GM21528 (cell line): Measurements from ENCODE around the gene DBT.
"Not testable (repeated sequence)": the region's sequence is repeated elsewhere in the genome, so short reads cannot be mapped to it uniquely, and the experiment has no call there.

Experiments
- ATAC-seq: cut with Tn5 transposase; IDR thresholded peaks from one replicate; pipeline ENCODE4 v1.9.1; 2021; ENCODE audit warnings: mild to moderate bottlenecking, moderate library complexity; ENCODE audit not compliant: unreplicated experiment, low FRiP score

The DBT gene

DNA sequence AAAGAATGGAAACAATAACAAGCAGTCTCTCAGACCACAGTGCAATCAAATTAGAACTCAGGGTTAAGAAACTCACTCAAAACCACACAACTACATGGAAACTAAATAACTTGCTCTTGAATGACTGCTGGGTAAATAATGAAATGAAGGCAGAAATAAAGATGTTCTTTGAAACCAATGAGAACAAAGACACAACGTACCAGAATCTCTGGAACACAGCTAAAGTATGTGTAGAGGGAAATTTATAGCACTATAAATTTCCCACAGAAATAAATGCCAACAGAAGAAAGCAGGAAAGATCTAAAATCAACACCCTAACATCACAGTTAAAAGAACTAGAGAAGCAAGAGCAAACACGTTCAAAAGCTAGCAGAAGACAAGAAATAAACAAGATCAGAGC lies 46.9 kb downstream of the DBT start:
- ATAC-seq: not testable (repeated sequence)

GRCh38 chr1:100200060-100200459 lies 49.6 kb downstream of the DBT start:
- not testable (repeated sequence) for ATAC-seq

- ATAC-seq: no peak
These were observed 51.0 kb downstream of the DBT start for GRCh38 chr1:100198596-100198995.

- ATAC-seq: no peak
These were observed 61.0 kb downstream of the DBT start for GRCh38 chr1:100188617-100189016.

DNA sequence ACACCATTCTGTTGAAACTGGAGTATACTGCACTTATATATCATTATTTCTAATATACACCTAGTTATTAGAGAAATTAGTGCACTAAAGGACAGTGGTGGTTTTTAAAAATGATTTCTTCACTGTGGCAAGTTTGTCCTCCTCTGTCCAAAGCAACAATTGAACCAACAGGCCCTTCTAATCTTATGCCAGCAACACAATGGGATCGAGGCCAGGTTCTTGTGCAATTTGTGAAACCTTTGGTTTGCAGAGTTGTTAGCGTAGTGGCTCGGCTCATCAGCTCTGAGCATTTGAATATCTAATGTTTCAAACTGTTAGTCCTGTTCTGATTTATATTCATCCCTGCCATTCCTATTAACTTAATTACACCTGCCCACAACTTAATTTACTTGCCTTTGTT lies 61.7 kb downstream of the DBT start:
- no peak for ATAC-seq

DNA sequence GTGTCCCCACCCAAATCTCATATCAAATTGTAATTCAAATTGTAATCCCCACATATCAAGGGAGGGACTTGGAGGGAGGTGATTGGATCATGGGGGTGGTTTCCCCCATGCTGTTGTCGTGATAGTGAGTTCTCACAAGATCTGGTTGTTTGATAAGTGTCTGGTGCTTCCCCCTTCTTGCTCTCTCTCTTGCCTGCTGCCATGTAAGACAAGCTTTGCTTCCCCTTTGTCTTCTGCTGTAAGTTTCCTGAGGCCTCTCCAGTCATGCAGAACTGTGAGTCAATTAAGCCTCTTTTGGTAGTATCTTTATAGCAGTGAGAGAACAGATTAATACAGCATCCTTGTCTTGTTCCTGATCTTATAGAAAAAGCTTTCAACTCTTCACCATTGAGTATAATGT lies 65.1 kb downstream of the DBT start:
- no peak for ATAC-seq

- ATAC-seq: no peak
These were observed 66.3 kb downstream of the DBT start for GRCh38 chr1:100183370-100183769.

DNA sequence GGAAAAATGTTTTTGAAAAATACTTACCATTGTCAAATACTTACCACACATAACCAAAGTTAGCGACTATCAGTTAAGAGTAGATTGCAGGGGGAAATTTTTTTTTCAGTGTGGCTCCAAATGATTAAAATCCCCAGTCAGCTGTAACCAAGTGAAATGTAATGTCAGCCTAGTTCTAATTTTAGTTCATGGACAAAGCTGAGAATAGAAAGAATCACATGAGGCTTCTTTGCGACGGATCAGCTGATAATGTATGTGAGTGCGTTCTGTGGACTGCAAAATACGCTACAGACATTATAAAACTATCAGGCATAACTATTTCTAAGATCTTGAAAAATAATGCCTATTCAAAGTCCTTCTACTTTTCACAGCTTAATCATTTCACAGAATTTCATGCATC lies 71.5 kb downstream of the DBT start, which contains the start of gene LRRC39:
LRRC39 (minus strand) TSS at position 166 of the 400 bp plus-strand sequence. CDS start 9,740 bp downstream, outside the sequence.
- ATAC-seq: no peak

DNA sequence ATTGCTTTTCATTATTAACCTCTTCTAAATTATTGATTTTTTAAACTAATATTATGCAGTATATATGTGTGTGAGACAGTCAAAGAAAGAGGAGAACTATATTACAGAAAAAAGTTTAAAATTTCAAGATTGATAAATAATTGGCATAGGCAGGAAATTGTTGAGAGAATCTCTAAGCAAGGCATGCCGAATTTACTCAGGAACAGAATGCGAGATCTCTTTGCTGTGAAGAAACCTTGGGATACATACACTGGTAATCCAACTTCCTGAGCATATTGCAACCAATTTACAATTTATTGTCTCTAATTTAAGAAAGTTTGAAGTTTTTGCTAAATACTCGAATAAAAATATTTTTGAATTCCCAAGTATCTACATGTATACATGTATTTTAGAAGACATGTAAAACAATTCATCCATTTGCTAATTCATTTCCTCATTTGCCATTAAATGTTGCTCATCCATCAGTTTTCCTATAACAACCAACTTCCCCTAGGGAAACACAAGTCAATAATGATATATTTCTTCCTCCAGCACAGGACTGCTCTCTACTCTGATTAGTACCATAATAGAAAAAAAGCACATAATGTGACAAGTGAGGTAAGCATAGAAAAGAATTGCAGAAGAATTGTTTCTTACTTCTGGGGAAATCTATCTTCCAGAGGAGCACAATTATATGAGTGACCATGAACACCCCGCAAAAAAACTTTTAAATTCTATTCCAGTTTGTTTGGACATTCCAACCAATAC lies 72.2 kb downstream of the DBT start:
- ATAC-seq: no peak

- no peak for ATAC-seq
These were observed 81.6 kb downstream of the DBT start for GRCh38 chr1:100168051-100168450.

- no peak for ATAC-seq
These were observed 84.9 kb downstream of the DBT start for GRCh38 chr1:100164702-100165101.

DNA sequence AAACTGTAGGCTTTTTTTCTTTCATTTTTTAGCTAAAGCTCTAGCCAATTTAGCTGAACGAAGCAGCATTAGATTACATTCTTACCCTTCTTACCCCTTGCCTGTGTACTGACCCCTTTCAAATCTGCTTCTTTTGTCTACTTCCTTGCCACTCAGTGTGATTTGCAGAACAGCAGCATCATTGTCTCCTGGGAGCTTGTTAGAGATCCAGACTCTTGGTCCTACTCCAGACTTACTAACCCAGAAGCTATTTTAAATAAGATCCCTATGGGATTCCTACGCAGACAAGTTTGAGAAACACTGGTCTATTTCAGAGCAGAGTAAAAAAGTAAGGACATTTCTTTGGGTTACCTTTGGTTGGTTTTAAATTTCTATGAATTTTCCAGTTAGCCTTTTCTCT lies 85.4 kb downstream of the DBT start:
- ATAC-seq: no peak

- no peak for ATAC-seq
These were observed 86.8 kb downstream of the DBT start for GRCh38 chr1:100162881-100163280.

GRCh38 chr1:100152271-100152670 lies 97.4 kb downstream of the DBT start:
- peak; percentile 84 for ATAC-seq

DNA sequence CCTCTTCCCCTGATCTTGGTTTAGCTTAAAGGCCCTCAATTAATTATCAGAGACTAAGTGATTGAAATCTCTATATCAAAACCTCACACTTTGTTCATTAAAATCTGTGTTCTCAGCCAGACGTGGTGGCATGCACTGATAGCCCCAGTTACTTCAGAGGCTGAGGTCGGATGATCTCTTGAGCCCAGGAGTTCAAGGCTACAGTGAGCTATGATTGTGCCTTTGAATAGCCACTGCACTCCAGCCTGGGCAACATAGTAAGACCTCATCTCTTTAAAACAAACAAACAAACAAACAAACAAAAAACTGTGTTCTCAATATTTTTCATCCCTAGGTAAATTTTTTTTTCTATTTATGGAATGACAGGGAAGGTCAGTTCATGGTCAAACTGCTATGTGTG lies 98.0 kb downstream of the DBT start:
- no peak for ATAC-seq

- ATAC-seq: no peak
These were observed 101.8 kb downstream of the DBT start for GRCh38 chr1:100147875-100148274.

GRCh38 chr1:100146958-100147357 lies 102.7 kb downstream of the DBT start:
- ATAC-seq: no peak

DNA sequence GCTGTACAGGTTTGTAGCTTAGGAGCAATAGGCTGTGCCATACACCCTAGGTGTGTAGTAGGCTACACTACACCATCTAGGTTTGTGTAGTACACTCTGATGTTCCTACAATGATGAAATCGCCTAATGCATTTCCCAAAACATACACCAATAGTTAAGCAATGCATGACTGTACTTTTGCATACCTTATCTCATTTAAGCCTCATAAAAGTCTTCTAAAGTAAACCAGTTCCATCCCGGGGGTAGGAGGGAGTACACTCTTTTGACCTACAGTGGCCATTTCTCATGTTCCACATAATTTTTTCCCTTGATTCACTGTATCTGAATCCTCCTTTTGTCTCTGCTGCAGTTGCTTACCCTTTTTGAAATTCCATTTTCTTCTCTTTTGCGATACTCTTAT lies 104.5 kb downstream of the DBT start:
- no peak for ATAC-seq

DNA sequence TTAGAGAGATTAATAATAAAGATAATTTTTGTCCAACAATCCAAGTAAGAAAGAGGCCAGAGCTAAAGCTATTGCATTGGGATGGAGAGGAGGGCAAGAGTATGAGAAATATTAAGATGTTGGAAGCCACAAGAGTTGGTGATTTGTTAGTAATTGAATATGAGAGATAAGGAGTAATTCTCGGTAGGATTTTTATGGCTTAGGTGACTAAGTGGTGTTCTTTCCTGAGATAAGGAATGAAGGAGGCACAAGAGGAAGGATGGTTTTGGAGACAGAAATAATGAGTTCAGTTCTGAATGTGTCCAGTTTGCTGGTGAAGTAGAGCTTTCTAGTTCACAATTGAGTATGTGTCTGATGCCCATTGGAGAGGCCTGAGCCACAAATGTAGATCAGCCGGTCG lies 107.3 kb downstream of the DBT start:
- no peak for ATAC-seq

DNA sequence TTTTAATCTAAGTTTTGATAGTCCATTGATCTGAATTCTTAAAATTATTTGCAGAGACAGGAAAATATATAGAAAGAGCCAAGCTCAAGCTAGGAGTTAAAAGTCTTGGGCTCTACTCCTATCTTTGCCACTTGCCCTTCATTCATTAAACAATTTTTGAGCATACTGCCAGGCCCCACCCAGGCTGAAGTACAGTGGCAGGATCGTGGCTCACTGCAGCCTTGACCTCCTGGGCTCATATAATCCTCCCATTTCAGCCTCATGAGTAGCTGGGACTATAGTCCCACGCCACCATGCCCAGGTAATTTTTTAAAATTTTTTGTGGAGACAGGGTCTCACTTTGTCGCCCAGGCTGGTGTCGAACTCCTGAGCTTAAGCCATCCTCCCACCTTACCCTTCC lies 108.4 kb downstream of the DBT start:
- no peak for ATAC-seq

- ATAC-seq: no peak
These were observed 112.0 kb downstream of the DBT start for GRCh38 chr1:100137602-100138001.
